ENCODE results near the gene CLBA1. TPM values are rescaled to one million over a fixed set of nuclear protein-coding genes. Genes with fewer than 3 reads are reported as not detected.

The CLBA1 gene
- total RNA-seq, 1 experiment from 2014 or later, result 19.2 TPM

DNA sequence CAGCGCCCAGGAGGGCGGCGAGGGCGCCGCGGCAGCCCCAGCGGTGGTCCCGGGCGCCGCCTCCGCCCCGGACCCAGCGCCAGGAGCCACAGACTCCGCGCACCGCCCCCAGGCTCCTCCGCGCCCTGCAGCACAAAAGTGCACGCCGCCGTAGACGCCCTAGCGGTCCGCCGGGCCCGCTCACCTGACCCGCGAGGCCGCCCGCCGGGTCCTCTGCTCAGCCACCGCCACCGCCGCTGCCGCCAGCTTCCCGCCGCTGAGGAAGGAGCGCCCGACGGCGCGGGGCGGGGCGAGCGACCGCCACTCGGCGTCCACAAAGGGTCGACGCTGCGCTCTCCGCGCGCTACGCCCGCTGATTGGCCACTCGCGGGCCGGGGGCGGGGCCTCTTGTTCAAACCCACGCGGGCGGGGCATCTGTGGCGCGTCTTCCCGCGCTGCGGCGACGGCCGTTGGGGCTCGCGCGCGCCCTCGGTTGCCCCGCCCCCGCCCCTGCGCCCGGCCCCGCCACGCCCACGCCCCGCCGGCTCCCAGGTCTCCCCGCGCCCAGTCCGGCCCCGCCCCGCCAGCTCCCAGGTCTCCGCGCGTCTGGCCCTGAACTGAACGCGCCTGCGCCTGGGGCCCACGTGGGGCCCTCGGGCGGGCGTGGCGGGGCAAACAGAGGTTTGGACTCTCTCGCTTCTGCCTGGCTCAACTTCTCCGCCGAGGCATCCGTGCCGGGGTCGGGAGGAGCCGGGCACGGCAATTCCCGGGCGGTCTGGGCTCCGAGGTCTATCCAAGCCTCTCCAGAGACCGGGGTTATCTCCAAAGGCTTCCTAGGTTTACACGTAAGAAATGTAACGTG, 35.4 kb downstream of the CLBA1 start, which contains the start of gene CDCA4:
TSS of gene CDCA4 (minus strand) at position 269 of the 841 bp plus-strand sequence. CDS start 9,154 bp downstream, outside the sequence.
- peaks cover 65% of the 10 kb centered on the region for H3K79me2 ChIP-seq (ENCODE audit: low read length)
- H3K27ac ChIP-seq (ENCODE audit: low read length), result peak within 1 kb of the TSS; percentile 98
- H3K4me1 ChIP-seq (ENCODE audit: insufficient read depth, low read length), result peaks cover 70% of the 10 kb centered on the region
- peak within 1 kb of the TSS; percentile 29 for H2AFZ ChIP-seq (ENCODE audit: low read length)
- H3K4me3 ChIP-seq (ENCODE audit: low read length), result peak within 1 kb of the TSS; percentile 95
- no TSS peak for BruUV-seq (replicated peaks)
- no peaks in the 10 kb centered on the region for H3K27me3 ChIP-seq (ENCODE audit: low read length)
- no peaks in the 10 kb centered on the region for H3K9me3 ChIP-seq (ENCODE audit: low read length)
- ChIA-PET CTCF (interaction anchor here (1.0 kb wide), 1 partner anchor 24 kb away, joined by 3 read pairs; no protein-coding TSS in a partner anchor), POLR2A (ENCODE audit: unreplicated experiment) (interaction anchor here (0.6 to 1.1 kb wide), 4 partner anchors 21 to 66 kb away, joined by 3 to 9 read pairs (median 4); no protein-coding TSS in a partner anchor)
- intact Hi-C loops (cut with micrococcal nuclease), result no loop called here
- H4K20me1 ChIP-seq (ENCODE audit: low read length), result peaks cover 39% of the 10 kb centered on the region
- H3F3A ChIP-seq (ENCODE audit: low read length, unreplicated experiment), result peaks cover 20% of the 10 kb centered on the region
- no peaks in the 10 kb centered on the region for H3K9me2 ChIP-seq (replicated peaks; ENCODE audit: low read length)
- peak within 1 kb of the TSS; percentile 83 for H3K4me2 ChIP-seq (ENCODE audit: low read length)
- peaks cover 27% of the 10 kb centered on the region for H3K36me3 ChIP-seq (ENCODE audit: low read depth, low read length)
- H3K9ac ChIP-seq (ENCODE audit: low read length), result peak within 1 kb of the TSS; percentile 98
- DNase-seq, result peak; percentile 98
- TF ChIP-seq, protein P1, sequence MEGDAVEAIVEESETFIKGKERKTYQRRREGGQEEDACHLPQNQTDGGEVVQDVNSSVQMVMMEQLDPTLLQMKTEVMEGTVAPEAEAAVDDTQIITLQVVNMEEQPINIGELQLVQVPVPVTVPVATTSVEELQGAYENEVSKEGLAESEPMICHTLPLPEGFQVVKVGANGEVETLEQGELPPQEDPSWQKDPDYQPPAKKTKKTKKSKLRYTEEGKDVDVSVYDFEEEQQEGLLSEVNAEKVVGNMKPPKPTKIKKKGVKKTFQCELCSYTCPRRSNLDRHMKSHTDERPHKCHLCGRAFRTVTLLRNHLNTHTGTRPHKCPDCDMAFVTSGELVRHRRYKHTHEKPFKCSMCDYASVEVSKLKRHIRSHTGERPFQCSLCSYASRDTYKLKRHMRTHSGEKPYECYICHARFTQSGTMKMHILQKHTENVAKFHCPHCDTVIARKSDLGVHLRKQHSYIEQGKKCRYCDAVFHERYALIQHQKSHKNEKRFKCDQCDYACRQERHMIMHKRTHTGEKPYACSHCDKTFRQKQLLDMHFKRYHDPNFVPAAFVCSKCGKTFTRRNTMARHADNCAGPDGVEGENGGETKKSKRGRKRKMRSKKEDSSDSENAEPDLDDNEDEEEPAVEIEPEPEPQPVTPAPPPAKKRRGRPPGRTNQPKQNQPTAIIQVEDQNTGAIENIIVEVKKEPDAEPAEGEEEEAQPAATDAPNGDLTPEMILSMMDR (conservative IDR thresholded peaks at IDR 0.05; ENCODE audit: low read depth, low read length), result no peak
- no peak for TF ChIP-seq EZH2phosphoT487 (IDR thresholded peaks at IDR 0.05; ENCODE audit: borderline replicate concordance, low read length)
- TF ChIP-seq EZH2 (IDR thresholded peaks at IDR 0.05; ENCODE audit: low read length, unreplicated experiment), result no peak
- peak; percentile 57 for ATAC-seq

DNA sequence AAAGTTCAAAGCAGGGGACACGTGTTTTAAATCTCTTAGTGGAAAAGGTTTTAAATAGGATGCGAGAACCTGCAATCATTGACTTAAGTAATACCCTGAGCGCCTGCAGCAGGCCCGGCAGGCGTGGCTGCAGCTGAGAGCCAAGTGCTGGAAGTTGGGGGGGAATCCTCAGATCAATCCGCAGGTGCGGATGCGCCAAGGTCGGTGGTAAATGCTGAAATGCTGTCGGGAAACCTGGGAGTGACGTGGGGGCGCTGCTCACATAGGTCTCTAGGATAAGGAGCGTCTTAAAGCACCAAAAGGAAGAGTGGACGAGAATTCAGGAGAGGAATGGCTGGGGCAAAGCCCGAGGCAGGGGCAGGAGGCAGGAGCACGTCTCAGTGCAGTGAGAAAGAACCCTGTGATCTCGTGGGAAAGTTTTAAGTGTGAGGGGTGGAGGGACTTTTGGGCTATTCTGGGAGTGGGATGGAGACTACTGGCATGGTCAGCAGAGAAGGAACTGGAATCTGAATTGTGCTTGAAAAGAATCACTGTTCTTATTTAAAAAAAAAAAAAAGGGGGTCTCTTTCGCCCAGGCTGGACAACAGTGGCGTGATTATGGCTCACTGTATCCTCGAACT, 36.2 kb downstream of the CLBA1 start:
- Histone ChIP-seq H3K36me3 (ENCODE audit: low read depth, low read length) (peaks cover 20% of the 10 kb centered on the region), H4K20me1 (ENCODE audit: low read length) (peaks cover 32% of the 10 kb centered on the region), H3K4me1 (ENCODE audit: insufficient read depth, low read length) (peaks cover 69% of the 10 kb centered on the region), H3K27ac (ENCODE audit: low read length) (peak overlapping the region; percentile 98), H3K4me2 (ENCODE audit: low read length) (peak overlapping the region; percentile 83), H3K79me2 (ENCODE audit: low read length) (peaks cover 58% of the 10 kb centered on the region), H3K9me3 (ENCODE audit: low read length) (no peaks in the 10 kb centered on the region), H3K9ac (ENCODE audit: low read length) (peak overlapping the region; percentile 96), H3F3A (ENCODE audit: low read length, unreplicated experiment) (peaks cover 20% of the 10 kb centered on the region), H2AFZ (ENCODE audit: low read length) (peak overlapping the region; percentile 29), H3K4me3 (ENCODE audit: low read length) (peak overlapping the region; percentile 71), H3K27me3 (ENCODE audit: low read length) (no peaks in the 10 kb centered on the region), H3K9me2 (replicated peaks; ENCODE audit: low read length) (no peaks in the 10 kb centered on the region)
- POLR2A ChIA-PET (ENCODE audit: unreplicated experiment), result interaction anchor here (0.9 kb wide), 1 partner anchor 65 kb away, joined by 5 read pairs; no protein-coding TSS in a partner anchor
- CTCF ChIA-PET, result interaction anchor here (1.0 kb wide), 1 partner anchor 23 kb away, joined by 3 read pairs; no protein-coding TSS in a partner anchor
- DNase-seq, result peak; percentile 21
- ATAC-seq, result no peak
- TF ChIP-seq, protein P1 (conservative IDR thresholded peaks at IDR 0.05; ENCODE audit: low read depth, low read length), result 0 out of 2 replicates have a peak, but pooled peaks have one; percentile 22
- TF ChIP-seq EZH2 (IDR thresholded peaks at IDR 0.05; ENCODE audit: low read length, unreplicated experiment) (no peak), EZH2phosphoT487 (IDR thresholded peaks at IDR 0.05; ENCODE audit: borderline replicate concordance, low read length) (no peak)
- TSS peak; percentile 53 for BruUV-seq (replicated peaks)
- intact Hi-C loops (cut with micrococcal nuclease), result no loop called here

Measured in PC-3 (cell line).